GM19193 (cell line): ENCODE results near the gene DDAH1.

Source experiments
- POLR2A ChIP-seq: IDR thresholded peaks from 4 replicates; pipeline ENCODE4 v1.6.1; 2011; ENCODE audit not compliant: insufficient read depth, insufficient read length; ENCODE audit errors: extremely low read depth

The DDAH1 gene

DNA sequence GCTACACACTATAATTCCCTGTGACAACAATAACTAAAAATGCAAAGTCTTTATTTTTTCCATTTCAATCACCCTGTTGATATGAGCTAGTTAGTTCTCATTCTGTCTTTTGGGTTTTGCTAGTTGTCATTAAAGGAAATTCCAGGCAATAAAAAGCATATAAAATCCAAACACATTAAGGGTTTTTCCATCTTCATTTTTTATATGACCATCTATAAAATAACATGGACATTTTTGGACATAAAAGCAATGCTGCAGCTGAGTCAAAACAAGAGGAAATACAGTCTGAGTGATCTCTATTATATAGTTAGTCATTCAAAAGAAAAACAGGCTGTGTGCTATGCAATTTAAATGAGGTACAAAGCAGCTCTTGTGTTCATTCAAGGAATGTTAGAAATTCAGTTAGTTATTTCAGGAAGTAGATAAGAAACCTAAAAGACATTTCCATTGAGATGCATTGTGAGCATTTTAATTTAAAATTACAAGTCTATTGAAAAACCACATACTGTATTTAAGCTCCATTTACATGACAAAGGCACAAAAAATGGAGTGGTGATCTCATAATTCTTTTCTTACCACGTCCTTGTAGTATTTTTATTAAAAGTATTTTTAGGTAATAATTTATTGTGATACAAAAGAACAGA is 121.2 kb downstream of the DDAH1 start:
- no peak for TF ChIP-seq POLR2A

DNA sequence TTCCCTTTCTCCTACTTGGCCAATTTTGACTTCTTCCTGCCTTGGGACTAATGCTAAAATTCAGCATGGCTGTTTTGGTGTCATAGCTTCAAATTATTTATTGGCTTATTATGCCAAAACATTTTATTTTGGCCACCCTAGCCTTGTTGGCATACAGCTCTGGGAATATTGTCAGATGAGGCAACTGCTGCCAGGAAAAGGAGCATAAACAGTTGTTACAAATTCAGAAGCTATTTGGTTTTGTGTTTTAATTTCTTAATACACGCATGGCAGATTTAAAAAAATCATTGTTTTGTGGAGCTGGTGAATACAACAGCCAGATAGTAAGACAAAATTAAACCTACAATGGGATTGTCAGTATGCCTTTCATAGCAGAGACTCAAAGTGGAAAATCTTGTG is 121.7 kb downstream of the DDAH1 start:
- no peak for TF ChIP-seq POLR2A

DNA sequence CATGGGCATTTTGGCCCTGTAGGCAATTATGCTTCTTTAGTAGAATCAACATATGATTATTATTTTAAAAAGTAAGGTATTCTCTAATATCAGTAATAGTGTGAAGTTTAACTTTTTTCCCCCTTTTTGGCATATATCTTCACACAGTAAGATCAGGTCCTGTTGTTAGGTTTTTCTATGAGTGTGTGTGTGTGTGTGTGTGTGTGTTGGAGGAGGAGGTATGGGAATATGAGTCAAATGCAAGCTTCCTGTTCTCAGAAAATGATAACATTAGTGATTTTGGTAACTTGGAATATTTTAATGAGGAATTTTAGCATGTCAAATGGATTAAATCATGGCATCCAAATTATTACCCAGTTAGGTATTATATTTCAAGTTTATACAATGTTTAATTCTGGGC is 122.8 kb downstream of the DDAH1 start:
- no peak for TF ChIP-seq POLR2A

DNA sequence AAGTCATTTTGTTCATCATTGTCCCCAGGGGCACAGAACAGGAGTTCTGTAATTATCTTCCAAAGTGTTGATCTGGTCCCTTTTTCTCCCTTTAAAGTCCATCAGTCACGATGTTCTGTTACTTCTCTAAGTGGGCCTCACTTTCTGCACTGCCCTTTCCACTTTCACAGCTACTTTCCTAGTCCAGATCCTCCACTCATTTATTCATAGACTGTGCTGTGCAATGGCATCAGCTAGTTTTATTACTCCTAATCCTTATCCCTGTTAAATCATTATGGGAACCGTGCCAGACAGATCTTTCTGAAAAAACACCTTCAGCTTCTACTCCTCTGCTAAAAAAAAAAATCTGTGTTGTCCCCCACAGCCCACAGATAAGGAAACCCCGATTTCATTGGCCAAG is 124.5 kb downstream of the DDAH1 start:
- no peak for TF ChIP-seq POLR2A

DNA sequence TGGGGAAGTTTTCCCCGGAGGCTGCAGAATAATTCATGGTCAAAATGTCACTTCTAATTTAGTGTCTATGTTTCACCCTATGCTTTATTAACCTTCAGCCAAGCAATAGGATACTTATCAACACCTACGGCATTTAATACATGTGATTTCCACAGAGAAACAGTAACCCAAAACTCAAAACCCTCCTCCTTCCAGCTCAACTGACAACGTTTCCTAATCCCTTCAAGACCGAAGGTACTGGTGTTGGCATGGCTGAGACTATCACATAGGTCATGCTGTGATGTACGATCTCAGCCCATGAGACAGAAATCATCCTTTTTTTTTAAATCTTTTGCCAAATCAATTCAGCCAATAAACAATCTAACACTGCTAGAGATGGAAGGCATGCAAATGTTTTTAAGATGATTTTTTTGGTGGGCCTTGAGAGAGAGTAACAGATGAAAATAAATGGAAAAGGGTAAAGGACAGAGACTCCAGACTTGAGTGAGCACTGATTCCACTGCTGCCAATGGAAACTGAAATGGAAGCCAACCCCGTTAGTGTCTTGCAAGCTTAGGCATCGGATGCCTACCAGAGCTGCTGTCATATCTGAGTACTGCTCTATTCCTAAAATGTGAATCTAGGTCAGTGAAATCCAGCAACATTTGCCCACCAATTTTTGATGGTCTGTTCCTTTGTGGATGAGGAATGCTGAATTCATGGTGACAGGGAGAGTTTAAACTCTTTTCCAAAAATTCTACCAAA is 125.1 kb downstream of the DDAH1 start:
- no peak for TF ChIP-seq POLR2A

DNA sequence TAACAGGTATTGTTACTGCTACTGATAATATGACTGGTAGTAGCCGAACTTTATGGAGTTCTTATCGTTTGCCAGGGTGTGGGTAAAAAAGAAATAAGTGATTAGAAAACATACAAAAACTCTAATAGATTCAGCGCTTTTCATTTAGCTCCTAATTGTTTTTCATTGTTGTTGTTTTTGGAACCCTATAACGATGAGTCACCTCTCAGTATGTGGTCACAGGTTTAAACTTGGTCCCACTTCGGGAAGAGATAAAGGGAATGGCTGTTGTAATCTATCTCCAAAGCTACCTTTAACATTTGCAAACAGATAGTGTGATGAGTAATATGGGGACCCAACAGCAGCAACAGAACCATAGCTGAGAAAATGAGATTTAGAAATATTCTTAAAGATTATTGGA is 125.9 kb downstream of the DDAH1 start:
- no peak for TF ChIP-seq POLR2A

DNA sequence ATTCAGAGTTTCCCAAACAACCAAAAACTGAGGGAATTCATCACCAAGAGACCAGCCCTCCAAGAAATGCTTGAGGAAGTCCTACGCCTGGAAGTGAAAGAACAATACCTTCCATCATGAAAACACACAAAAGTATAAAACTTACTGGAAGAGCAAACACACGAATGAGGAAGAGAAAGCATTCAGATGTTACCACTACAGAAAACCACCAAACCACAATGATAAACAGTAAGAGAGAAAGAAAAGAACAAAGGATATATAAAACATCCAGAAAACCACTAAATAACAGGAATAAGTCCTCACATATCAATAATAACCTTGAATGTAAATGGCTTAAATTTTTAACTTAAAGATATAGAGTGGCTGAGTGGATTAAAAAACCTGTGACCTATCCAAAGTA is 130.0 kb downstream of the DDAH1 start:
- TF ChIP-seq POLR2A, result no peak

DNA sequence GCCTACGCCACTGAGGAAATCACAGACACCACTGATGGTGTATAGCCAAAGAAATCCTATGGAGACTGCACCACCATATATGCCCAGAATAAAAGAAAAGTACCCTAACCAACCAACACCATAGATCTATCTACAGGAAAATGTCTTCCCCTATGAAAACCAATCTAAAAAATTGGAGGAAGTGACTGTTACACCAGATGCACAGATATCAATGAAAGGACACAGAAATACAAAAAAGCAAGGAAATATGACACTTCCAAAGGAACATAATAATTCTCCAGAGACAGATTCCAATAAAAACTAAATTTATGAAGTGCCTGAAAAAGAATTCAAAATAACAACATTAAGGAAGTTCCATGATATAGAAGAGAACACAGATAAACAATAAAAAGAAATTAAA is 131.8 kb downstream of the DDAH1 start:
- TF ChIP-seq POLR2A, result no peak

DNA sequence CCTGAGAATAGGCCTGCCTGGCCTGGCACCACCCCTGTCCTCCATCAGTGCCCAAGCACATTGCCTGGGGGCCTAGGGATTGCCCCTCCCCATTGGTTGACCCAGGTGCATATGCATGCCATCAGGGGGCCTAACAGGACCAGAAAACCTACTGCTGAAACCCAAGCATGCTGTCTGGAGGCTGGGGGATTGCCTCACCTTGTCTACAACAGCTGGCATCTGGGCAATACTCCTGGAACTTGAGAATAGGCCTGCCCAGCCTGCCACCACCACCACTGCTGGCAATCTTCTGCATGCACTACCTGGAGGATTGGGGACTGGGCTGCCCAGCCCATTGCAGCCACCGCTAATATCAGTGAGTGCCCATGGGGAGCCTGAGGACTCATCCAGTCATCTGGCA is 132.4 kb downstream of the DDAH1 start:
- no peak for TF ChIP-seq POLR2A

DNA sequence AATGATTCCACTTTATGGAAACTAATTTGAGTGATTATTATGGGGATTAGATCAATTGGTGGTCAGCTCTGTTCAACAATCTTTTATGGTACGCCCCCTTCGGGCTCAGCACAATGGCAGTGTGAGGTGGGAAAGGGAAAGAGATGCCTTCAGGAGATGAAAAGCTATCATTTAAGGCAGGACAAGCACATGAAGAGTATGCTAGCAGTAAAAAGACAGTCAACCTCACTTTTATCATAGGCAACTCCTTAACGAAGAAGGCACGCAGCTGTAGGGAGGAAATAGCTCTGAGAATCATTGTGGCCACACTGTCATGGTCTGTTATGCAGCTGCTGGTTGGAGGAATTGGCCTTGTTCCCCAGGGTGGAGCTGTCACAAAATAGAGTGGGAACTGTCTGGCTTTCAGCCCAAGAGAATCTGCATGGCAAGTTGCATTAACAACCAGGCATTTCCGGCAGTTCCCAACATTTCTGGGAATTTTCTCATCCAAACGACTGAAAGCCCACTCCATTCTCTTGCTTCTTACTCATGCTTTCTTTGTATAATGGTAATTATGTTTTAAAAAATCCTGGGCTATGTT is 134.2 kb downstream of the DDAH1 start:
- TF ChIP-seq POLR2A, result no peak

DNA sequence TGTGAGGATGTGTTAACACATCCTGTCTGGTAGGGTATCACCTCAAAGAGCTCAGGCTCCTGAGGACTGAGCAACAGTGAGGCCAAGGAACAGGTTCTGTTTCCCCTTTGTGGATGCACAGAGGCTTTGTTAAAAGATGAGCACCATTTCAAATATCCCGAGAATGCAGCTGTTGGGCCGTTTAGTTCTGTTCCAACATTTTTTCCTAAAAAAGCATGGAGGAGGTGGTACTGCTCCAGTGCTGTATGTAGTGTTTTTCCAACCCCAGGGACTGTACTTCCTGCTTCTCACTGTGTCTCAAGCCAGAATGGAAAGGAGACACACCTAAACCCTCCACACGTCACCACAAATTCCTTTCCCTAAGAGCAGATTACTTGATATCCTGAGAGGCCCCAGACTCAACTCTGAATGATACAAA is 134.7 kb downstream of the DDAH1 start:
- no peak for TF ChIP-seq POLR2A

DNA sequence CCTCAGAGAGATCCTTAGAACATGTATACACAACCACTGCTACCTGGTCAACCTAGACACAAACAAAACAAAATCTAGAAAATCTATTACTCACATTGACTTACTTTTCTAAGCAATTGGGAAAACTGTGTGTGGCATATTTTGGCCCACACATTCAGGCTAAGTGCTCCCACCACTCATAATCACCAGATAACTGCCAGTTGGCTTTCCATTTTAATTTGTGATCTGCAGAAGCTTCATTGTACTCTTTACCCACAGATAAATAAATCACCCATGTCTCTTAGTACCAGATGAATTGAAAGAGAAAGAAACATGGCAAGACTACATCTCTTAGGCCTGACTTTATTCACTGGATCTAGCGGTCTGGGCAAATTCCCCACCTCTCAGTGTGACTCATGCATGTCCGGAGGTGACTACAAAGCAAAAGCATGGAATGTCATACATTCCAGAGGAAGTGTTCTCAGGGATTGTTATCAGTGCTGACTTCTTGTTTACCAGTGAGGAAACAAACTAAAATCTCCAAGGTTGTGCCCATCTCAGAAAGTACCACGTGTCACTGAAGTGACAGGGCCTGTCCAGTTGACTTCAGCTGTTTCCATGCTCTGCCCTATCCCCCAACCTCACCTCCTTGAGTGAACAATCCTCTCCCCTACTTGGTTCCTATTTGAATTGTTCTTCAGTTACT is 136.1 kb downstream of the DDAH1 start:
- no peak for TF ChIP-seq POLR2A

DNA sequence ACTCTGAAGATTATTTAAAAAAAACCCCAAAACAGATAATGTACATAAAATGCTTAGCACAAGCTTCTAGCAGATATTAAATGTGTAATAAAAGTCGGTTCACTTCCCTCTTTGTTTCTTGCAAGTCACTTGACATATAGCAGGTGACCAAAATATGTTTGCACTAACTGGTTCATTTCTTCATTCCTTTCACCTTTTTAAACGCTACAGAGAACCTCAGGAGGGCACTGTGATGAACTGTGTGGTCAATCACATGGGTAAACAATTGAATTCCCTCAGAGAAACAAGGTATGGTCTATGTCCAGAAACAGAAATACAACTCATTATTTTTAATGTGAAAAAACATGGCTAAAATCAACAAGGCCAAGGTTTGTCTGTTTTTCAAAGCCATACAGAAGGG is 137.2 kb downstream of the DDAH1 start:
- no peak for TF ChIP-seq POLR2A

DNA sequence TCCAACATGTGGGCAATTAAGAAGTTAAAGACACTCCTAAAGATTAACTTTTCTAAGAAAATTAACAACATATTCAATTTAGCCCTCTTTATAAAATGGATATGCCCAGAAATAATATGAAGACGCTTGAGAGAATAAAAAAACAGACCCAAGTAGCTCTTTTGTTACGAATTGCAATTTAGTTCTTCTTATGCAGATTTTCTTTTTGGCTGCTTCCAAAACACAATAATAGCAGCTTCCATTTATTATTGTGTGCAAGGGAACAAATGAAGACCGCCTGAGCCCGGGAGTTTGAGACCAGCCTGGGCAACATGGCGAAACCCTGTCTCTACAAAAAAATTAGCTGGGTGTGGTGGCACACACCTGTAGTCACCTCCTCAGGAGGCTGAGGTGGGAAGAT is 138.1 kb downstream of the DDAH1 start:
- no peak for TF ChIP-seq POLR2A

DNA sequence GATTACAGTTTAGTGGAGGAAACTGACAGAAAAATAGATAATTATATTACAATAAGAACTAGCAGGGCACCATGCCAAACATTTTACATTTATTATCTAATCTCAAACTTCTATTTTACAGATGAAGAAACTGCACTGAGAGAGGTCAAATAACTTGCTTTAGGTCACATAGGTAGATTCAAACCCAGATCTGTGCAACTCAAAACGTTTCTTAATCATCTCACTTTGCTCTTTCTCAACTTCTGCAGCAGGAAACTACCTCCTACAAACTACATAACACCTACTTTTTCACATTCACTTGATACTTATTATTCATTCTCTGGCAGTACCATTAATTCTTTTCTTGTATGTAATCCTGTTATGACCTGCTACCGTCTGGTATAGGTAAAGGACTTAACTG is 138.6 kb downstream of the DDAH1 start:
- no peak for TF ChIP-seq POLR2A

DNA sequence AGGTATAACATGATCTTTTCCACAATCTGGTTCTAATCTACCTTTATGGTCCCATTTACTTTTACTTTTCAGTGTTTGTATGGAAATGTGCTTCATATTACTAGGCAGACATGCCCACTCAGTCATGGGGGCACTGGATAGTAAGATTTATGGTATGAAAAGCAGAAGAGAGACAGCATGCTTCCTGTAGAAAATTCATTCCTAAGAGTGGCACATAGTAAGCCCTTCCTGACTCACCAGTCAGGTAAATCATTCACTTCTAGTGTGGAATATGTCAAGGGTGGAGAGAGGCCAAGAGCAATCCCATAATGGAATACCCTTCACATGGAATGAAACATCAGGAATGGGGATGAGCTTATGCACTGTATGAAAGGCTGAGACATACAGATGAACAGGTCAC is 139.0 kb downstream of the DDAH1 start:
- no peak for TF ChIP-seq POLR2A
